GM12875 (cell line): ENCODE data around the gene SOX14.

ENCODE experiments used
- H3K4me3 ChIP-seq: one replicate; pipeline ENCODE4 v1.5.1; 2011; ENCODE audit warnings: low read depth, low read length, control low read depth
- CTCF ChIP-seq: IDR thresholded peaks from 2 replicates; pipeline ENCODE4 v1.5.1; 2011; ENCODE audit warnings: low read depth, mild to moderate bottlenecking, control low read depth, inconsistent platforms, low read length, moderate library complexity, borderline replicate concordance; ENCODE audit not compliant: insufficient read depth

SOX14 gene

GRCh38 chr3:137764001-137764433 is at the start of gene SOX14:
Gene SOX14, plus strand, starts transcription at chr3:137764315. Its CDS starts 470 bp downstream, at chr3:137764785.
- no peak for TF ChIP-seq CTCF
- H3K4me3 ChIP-seq: no peak within 1 kb of the TSS

GRCh38 chr3:137714551-137714950 is 49.6 kb upstream of the SOX14 start:
- H3K4me3 ChIP-seq: no peak overlapping the region
- no peak for TF ChIP-seq CTCF

GRCh38 chr3:137724240-137724639 is 39.9 kb upstream of the SOX14 start:
- TF ChIP-seq CTCF: no peak
- H3K4me3 ChIP-seq: no peak overlapping the region

- no peak overlapping the region for H3K4me3 ChIP-seq
- no peak for TF ChIP-seq CTCF
These were observed 26.9 kb upstream of the SOX14 start for GRCh38 chr3:137737208-137737607.

- no peak overlapping the region for H3K4me3 ChIP-seq
- TF ChIP-seq CTCF: no peak
These were observed 25.4 kb upstream of the SOX14 start for GRCh38 chr3:137738710-137739109.

- H3K4me3 ChIP-seq: no peak overlapping the region
These were observed 20.5 kb upstream of the SOX14 start for GRCh38 chr3:137743608-137744007.

More at GRCh38 chr3:137743608-137744007, 20.5 kb upstream of the SOX14 start:
- no peak for TF ChIP-seq CTCF
